Lower leg skin (tissue), 3 donors: ENCODE data around the gene PPP1R13B.

Experiments
- POLR2A ChIP-seq, 2 donors: fragments of 450-650 bp; IDR thresholded peaks; one replicate each; pipeline ENCODE4 v1.6.1; 2016 to 2017; ENCODE audit warnings: antibody characterized with exemption in 2 of 2, mild to moderate bottlenecking in 1 of 2, moderate library complexity in 1 of 2
- TF ChIP-seq, protein P1 (sequence below), 3 donors: fragments of 450-650 bp; IDR thresholded peaks; one replicate each; pipeline ENCODE4 v1.5.1; 2016; ENCODE audit warnings: antibody characterized with exemption in 3 of 3, mild to moderate bottlenecking in 3 of 3, moderate library complexity in 2 of 3

DNA sequence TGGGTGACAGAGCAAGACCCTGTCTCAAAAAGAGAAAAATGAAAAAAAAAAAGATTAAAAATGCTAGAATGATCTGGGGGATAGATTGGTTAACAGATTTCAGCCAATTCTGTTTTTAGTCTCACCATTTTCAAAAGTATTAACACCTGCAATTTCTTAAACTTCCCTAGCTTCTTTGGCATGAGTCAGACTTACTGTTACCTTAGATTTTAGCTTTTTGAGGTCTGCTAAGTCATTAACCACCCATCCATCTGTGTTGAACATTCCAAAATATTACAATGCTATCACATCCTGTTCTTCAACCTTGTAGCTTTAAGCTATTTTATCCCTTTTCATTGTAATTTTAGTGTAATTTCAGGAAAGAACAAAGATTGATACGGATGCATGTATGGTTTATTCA is 59.3 kb downstream of the PPP1R13B start:
- TF ChIP-seq, protein P1, sequence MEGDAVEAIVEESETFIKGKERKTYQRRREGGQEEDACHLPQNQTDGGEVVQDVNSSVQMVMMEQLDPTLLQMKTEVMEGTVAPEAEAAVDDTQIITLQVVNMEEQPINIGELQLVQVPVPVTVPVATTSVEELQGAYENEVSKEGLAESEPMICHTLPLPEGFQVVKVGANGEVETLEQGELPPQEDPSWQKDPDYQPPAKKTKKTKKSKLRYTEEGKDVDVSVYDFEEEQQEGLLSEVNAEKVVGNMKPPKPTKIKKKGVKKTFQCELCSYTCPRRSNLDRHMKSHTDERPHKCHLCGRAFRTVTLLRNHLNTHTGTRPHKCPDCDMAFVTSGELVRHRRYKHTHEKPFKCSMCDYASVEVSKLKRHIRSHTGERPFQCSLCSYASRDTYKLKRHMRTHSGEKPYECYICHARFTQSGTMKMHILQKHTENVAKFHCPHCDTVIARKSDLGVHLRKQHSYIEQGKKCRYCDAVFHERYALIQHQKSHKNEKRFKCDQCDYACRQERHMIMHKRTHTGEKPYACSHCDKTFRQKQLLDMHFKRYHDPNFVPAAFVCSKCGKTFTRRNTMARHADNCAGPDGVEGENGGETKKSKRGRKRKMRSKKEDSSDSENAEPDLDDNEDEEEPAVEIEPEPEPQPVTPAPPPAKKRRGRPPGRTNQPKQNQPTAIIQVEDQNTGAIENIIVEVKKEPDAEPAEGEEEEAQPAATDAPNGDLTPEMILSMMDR (IDR thresholded peaks at IDR 0.05) = no peak
- TF ChIP-seq POLR2A (IDR thresholded peaks at IDR 0.05) = no peak
